Retinal pigment epithelial cell (primary cell): ENCODE data around the gene DSCAM.

Experiments
- DNase-seq: peaks from one replicate; pipeline ENCODE4 v3.0.0-alpha.2; 2010; ENCODE audit warnings: low read depth
- H3K4me3 ChIP-seq: 2 replicates; pipeline ENCODE4 v1.5.1; 2011; ENCODE audit warnings: mild to moderate bottlenecking, low read length, control low read depth, moderate library complexity
- CTCF ChIP-seq: conservative IDR thresholded peaks from 2 replicates; pipeline ENCODE4 v1.5.1; 2011; ENCODE audit warnings: low read depth, low read length, control low read depth, inconsistent platforms

Gene DSCAM

DNA sequence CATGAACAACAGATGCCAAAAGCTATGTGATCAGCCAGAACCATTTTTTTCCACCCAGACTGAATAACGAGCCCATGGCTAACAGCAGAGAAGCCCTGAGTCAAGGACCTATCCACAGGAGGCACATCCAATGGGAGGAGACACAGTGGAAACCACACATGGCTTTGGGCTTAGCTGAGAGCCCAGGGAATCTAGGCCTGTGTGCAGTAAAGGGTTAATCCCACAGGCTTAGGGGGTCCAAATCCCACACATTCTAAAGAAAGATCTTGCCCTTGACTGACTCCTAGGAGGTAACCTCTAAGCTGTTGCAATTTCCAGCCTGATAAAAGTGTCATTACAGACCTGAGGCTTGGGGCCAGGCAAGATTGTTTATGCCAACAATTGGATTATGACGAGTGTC, 194.5 kb downstream of the DSCAM start:
- H3K4me3 ChIP-seq, result no peak overlapping the region
- TF ChIP-seq CTCF, result no peak
- no peak for DNase-seq

DNA sequence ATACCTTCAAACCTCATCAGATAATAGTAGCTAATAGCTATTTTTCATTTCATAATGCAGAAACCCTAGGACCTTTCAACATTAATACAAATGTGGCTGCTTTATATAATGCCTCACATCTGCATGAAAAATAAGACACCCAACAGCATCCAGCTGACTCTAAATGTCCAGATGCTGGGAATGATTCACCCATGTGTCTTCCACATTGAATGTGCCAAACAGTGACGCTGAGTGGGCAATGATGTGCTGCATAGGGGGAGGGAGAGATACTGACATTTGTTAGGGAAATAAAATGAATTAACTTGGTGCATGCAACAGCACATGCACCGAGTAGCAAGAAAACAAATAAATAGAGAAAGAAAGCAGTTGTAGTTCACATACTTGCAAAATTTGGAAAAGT, 199.3 kb downstream of the DSCAM start:
- no peak overlapping the region for H3K4me3 ChIP-seq
- DNase-seq, result no peak
- TF ChIP-seq CTCF, result no peak

- no peak for DNase-seq
- H3K4me3 ChIP-seq, result no peak overlapping the region
- TF ChIP-seq CTCF, result no peak
Observed at GRCh38 chr21:40646651-40647050, 200.3 kb downstream of the DSCAM start.

DNA sequence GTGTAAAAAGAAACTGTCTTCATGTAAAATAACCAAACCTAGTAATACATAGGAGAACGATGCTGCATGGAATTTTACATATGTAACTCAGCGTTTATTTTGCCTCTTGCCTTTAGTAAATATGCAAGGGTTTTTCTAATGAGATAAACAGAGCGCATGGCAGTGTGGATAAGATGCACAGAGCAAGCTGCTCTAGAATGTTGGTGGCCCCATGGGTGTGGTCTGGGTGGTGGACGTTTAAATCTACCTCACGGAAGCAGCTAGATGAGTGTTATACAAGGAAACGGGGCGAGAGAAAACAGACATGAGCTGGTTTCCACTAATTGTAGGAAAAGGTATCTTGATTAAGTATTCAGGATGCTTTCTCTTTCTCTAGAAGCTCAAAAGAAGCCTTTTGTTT, 205.9 kb downstream of the DSCAM start:
- no peak for DNase-seq
- TF ChIP-seq CTCF, result no peak
- H3K4me3 ChIP-seq, result no peak overlapping the region

GRCh38 chr21:40640266-40640789, 206.6 kb downstream of the DSCAM start:
- no peak for DNase-seq
- no peak for TF ChIP-seq CTCF
- H3K4me3 ChIP-seq, result no peak overlapping the region

DNA sequence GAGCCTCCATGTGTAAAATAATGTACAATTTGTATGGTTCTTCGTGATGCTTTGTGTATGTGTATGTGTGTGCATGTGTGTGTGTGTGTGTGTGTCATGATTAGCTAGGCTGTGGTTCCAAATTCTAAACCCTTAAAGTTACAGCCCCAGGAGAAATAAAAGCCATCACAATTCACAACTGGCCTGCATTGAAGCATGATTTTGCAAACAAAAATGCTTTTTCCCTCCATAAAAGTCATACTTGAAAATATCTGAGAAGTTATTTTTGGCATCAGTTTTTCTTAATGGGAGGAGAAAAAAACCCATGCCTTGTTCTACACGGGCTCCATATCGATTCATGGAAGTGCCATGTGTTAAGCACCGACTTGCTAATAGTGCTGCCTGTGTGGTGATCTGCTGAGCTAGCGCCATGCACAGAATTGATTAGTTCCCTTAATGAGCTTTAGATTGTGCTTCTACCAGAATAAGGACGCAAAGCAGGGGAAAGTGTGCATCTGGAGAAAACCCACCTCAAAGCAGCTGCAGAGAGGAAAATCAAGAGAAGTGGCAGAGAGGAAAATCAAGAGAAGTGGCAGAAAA, 207.3 kb downstream of the DSCAM start:
- no peak overlapping the region for H3K4me3 ChIP-seq
- no peak for DNase-seq
- no peak for TF ChIP-seq CTCF

DNA sequence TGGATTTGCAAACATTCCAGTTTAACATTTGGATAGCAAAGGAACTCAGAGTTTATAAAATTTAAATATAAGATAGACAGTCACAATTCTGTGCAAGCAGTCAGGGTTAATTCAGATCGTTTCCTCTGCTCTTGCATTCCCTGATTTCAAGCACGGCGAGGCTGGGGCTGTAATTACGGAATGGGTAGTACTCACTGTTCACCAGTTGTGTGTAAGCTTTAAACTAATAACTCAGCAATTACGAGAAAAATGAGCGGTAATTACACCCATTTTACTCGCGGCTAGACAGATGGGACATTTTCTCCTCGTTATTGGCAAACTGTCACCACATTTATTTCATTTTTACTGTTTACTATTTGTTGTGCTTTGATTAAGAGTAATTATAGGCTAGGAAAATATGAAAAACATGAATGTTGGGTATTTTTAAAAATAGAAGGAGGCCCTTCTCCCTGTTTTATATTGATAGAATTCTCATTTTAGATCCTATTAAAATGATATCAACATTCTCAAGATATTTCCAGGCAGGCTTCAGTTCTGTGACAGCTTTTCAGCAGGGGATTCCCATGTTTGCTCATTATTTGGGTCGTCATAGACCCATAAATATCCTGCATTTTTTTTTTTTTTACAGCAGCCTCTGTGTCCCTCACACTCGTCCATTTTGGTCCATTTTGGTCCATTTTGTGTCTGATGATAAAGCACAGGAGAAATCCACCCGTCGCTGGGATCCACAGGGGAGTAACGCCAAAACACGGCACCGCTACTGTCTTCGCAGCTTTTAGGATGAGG, 208.3 kb downstream of the DSCAM start:
- TF ChIP-seq CTCF, result no peak
- no peak overlapping the region for H3K4me3 ChIP-seq
- no peak for DNase-seq
